Breast epithelium (tissue), 4 donors: ENCODE data around the gene LPO. TPM values are rescaled to one million over a fixed set of nuclear protein-coding genes. Genes with fewer than 3 reads are reported as not detected.
A peak's percentile ranks its signal among the peaks of the same experiment; 100 is the strongest.

Experiments used
- DNase-seq, 2 donors: peaks; one replicate each; pipeline ENCODE4 v3.0.0-alpha.2; 2019; ENCODE audit warnings: low spot score in 2 of 2
- H3K27ac ChIP-seq, 2 donors: fragments of 200-600 bp; sonication (generic) in 1 of 2; one replicate each; pipeline ENCODE4 v1.5.1; 2016 to 2019; ENCODE audit warnings: mild to moderate bottlenecking in 1 of 2
- H3K27me3 ChIP-seq, 2 donors: fragments of 200-600 bp; sonication (generic) in 1 of 2; one replicate each; pipeline versions ENCODE4 v1.5.1 to v1.6.0; 2017 to 2019; ENCODE audit warnings: control low read depth in 1 of 2, mild to moderate bottlenecking in 1 of 2
- H3K36me3 ChIP-seq: fragments of 200-600 bp; one replicate; pipeline ENCODE4 v1.5.1; 2019
- H3K4me1 ChIP-seq, 2 donors: fragments of 200-600 bp; sonication (generic); one replicate each; pipeline ENCODE4 v1.5.1; 2016 to 2019; ENCODE audit warnings: control low read depth in 1 of 2
- H3K4me3 ChIP-seq, 3 donors: fragments of 200-600 bp; sonication (generic); 1 replicate in 2 of 3; 2 replicates in 1 of 3; pipeline ENCODE4 v1.5.1; 2016 to 2019; ENCODE audit warnings: mild to moderate bottlenecking in 3 of 3, moderate library complexity in 2 of 3
- H3K9me3 ChIP-seq, 2 donors: fragments of 200-600 bp; sonication (generic) in 1 of 2; one replicate each; pipeline ENCODE4 v1.5.1; 2016 to 2019; ENCODE audit warnings: control low read depth in 1 of 2
- POLR2A ChIP-seq: fragments of 450-650 bp; IDR thresholded peaks from one replicate; pipeline ENCODE4 v1.6.1; 2016; ENCODE audit warnings: antibody characterized with exemption, mild to moderate bottlenecking, moderate library complexity
- POLR2AphosphoS5 ChIP-seq, 3 donors: sonication (generic); formaldehyde crosslinking; IDR thresholded peaks; one replicate each; pipeline ENCODE4 v1.6.1; 2017; ENCODE audit warnings: antibody characterized with exemption in 3 of 3
- intact Hi-C: fragments of 100-400 bp; cut with DNase I; formaldehyde crosslinking; loops from one replicate; pipeline ENCODE4 v1.15.1; 2023; ENCODE audit warnings: low total_unique reads
- total RNA-seq, 3 donors: library from RNA; depleted of rRNA; stranded (reverse); fragments of >200 nt; gene quantifications; one replicate each; pipeline ENCODE4 v1.1.0, GENCODE V29; 2016
- TF ChIP-seq, protein P1 (sequence below), 3 donors: fragments of 450-650 bp; IDR thresholded peaks; one replicate each; pipeline ENCODE4 v1.5.1; 2016 to 2017; ENCODE audit warnings: antibody characterized with exemption in 3 of 3, mild to moderate bottlenecking in 3 of 3, moderate library complexity in 3 of 3

Gene LPO
- total RNA-seq, 3 donors from 2014 or later, result 0.29 TPM; not detected in 2

DNA sequence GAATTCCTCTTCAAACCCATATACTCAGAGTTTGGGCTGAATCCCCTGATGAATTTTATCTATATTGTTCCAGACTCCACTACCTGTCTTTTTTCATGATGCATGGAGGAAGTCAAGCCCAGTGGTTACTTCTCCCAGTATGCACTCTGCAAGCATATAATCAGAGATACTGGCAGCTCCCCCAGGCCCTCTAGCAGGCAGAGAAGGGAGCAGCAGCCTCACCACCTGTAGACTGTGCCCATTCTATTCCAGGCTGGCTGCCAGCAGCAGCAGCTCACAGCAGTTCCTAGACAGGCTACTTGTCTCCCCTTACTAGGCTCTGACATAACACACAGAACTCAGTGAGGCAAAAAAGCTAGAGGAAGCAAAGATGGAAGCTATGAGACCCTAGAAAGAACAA lies 22.7 kb upstream of the LPO start:
- H3K9me3 ChIP-seq, result no peaks in the 10 kb centered on the region
- no peak for DNase-seq
- no peaks in the 10 kb centered on the region for H3K4me1 ChIP-seq
- intact Hi-C loops, result no loop called here
- TF ChIP-seq POLR2AphosphoS5 (IDR thresholded peaks at IDR 0.05) (no peak), POLR2A (no peak)
- TF ChIP-seq, protein P1, sequence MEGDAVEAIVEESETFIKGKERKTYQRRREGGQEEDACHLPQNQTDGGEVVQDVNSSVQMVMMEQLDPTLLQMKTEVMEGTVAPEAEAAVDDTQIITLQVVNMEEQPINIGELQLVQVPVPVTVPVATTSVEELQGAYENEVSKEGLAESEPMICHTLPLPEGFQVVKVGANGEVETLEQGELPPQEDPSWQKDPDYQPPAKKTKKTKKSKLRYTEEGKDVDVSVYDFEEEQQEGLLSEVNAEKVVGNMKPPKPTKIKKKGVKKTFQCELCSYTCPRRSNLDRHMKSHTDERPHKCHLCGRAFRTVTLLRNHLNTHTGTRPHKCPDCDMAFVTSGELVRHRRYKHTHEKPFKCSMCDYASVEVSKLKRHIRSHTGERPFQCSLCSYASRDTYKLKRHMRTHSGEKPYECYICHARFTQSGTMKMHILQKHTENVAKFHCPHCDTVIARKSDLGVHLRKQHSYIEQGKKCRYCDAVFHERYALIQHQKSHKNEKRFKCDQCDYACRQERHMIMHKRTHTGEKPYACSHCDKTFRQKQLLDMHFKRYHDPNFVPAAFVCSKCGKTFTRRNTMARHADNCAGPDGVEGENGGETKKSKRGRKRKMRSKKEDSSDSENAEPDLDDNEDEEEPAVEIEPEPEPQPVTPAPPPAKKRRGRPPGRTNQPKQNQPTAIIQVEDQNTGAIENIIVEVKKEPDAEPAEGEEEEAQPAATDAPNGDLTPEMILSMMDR (IDR thresholded peaks at IDR 0.05), result no peak
- H3K36me3 ChIP-seq, result no peaks in the 10 kb centered on the region
- no peaks in the 10 kb centered on the region for H3K27me3 ChIP-seq
- no peak overlapping the region for H3K4me3 ChIP-seq
- no peak overlapping the region for H3K27ac ChIP-seq

DNA sequence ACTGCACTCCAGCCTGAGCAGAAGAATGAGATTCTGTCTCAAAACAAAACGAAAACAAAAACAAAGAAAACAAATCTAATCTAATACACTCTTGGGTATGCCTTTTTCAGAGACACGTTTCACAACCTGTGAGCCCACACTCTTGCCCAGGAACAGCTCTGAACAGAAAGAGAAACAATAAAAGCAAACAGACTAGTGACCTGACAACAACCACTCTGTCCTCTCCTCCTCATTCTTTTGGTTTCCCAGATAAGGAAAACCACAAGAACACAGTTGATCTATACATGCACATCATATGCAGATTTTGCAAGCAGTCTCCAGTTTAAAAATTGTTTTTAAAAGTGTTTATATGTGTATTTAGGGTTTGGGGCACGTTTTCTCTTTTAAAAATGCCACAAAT lies 20.6 kb upstream of the LPO start:
- H3K4me1 ChIP-seq, result no peaks in the 10 kb centered on the region
- H3K36me3 ChIP-seq, result no peaks in the 10 kb centered on the region
- DNase-seq, result no peak
- no peaks in the 10 kb centered on the region for H3K9me3 ChIP-seq
- H3K27ac ChIP-seq, result no peak overlapping the region
- H3K27me3 ChIP-seq, result no peaks in the 10 kb centered on the region
- no peak for TF ChIP-seq POLR2A
- TF ChIP-seq, protein P1 (IDR thresholded peaks at IDR 0.05), result no peak
- no peak for TF ChIP-seq POLR2AphosphoS5 (IDR thresholded peaks at IDR 0.05)
- intact Hi-C loops, result no loop called here
- no peak overlapping the region for H3K4me3 ChIP-seq

DNA sequence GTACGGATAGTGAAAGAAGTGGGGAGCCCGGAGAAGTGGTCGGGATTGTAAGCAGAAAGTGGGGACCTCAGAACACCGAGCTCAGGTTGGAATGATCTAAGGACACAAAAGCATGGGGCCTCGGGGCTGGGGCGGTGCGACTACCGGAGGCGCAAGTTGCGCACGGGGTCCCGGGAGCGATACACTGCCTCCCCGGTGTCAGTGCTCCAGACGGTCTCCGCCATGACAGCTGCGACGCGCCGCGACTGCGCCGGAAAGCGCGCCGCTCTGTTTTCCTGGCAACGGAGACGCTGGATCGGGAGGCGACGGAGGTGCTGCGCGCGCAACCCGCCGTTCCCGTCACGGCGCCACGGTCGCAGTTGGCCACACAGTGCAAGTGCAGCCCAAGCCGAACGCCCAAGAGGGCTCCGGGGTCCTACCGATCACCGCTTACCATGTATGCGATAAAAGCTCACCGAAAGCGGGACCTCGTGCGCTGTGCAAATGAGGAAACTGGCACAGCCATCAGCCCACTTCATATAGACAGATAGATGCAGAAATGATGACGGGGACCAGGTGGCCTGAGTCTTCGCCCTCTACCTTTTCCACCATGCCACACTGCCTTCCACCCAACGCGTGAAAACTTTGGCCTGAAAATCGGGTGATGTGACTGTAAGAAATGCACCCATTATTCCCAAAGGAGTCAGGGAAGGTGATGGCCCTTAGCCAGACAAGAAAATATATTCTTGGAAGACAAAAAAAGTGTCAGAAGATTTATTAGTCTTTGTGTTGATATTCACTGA lies 19.2 kb upstream of the LPO start, which contains the start of gene MKS1:
TSS of gene MKS1 (minus strand) at position 249 of the 782 bp plus-strand sequence. CDS start at position 224, 25 bp downstream.
- Histone ChIP-seq H3K9me3 (no peaks in the 10 kb centered on the region), H3K27me3 (peaks cover 0 to under 1% of the 10 kb centered on the region in 2 donors), H3K36me3 (no peaks in the 10 kb centered on the region), H3K27ac (peak within 1 kb of the TSS; percentile 90 to 91), H3K4me1 (no peaks in the 10 kb centered on the region), H3K4me3 (peak within 1 kb of the TSS; percentile 65 to 87 (median 81))
- DNase-seq, result peak; percentile 90 to 95
- TF ChIP-seq POLR2A, result peak; percentile 36
- peak; percentile 15 to 86 (median 51) for TF ChIP-seq POLR2AphosphoS5 (IDR thresholded peaks at IDR 0.05)
- TF ChIP-seq, protein P1 (IDR thresholded peaks at IDR 0.05), result peak; percentile 48 to 85 (median 77)
- intact Hi-C loops, result no loop called here

DNA sequence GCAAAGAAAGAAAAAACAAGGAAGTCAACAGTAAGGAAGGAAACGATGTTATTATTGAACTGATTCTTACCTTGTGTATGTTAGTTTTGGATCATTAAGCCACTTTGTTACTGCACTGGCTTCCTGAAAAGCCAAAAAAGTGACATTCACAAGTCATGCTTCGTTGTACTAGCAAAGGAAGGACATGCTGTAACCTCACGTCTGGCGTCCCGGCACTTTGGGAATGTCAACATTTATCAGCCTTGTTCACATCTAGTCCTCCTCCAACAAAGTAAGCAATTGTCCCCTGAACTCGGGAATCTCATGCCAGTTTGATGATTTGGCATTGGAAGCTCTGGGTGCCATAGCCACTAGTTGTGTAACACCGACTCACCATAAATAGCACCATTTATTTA lies 18.6 kb upstream of the LPO start:
- H3K9me3 ChIP-seq, result no peaks in the 10 kb centered on the region
- no peaks in the 10 kb centered on the region for H3K4me1 ChIP-seq
- TF ChIP-seq, protein P1 (IDR thresholded peaks at IDR 0.05), result no peak
- TF ChIP-seq POLR2AphosphoS5 (IDR thresholded peaks at IDR 0.05), result no peak
- no peak for TF ChIP-seq POLR2A
- intact Hi-C loops, result no loop called here
- peak overlapping the region; percentile 90 to 91 for H3K27ac ChIP-seq
- peaks cover 0 to 3% of the 10 kb centered on the region in 2 donors for H3K27me3 ChIP-seq
- no peak for DNase-seq
- peak overlapping the region; percentile 65 to 87 (median 81) for H3K4me3 ChIP-seq
- no peaks in the 10 kb centered on the region for H3K36me3 ChIP-seq

DNA sequence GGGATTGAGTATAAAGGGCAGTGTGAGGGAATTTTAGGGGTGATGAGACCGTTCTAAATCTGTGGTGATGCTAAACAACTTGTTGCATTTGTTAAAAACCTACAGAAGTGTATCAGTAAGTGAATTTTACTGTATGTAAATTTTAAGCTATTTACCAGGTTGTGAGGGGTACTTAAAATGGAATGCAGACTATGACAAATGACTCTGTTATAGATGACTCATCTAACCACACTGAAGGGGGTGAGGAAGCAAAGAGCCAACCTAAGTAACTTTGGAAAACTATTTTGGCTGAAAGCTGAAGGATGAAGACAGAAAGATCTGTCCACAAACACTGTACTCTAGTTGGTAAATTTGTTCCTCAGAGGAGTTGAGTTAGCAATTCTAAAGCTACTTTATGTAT lies 14.1 kb upstream of the LPO start:
- DNase-seq, result no peak
- H3K27me3 ChIP-seq, result peaks cover 0 to 3% of the 10 kb centered on the region in 2 donors
- intact Hi-C loops, result loop anchor here (2.0 kb wide), 1 partner anchor 56 kb away; no protein-coding TSS in a partner anchor
- no peaks in the 10 kb centered on the region for H3K9me3 ChIP-seq
- no peaks in the 10 kb centered on the region for H3K4me1 ChIP-seq
- no peak overlapping the region for H3K27ac ChIP-seq
- no peak for TF ChIP-seq POLR2AphosphoS5 (IDR thresholded peaks at IDR 0.05)
- TF ChIP-seq, protein P1 (IDR thresholded peaks at IDR 0.05), result no peak
- no peak for TF ChIP-seq POLR2A
- H3K4me3 ChIP-seq, result no peak overlapping the region
- no peaks in the 10 kb centered on the region for H3K36me3 ChIP-seq
